K562 (cell line): Measurements from ENCODE around the gene LMBR1. TPM values are rescaled to one million over a fixed set of nuclear protein-coding genes. Genes with fewer than 3 reads are reported as not detected.

ENCODE experiments used
- ATF6 ChIP-seq: sonication (generic); formaldehyde crosslinking; IDR thresholded peaks from 2 replicates; pipeline ENCODE4 v1.4.0; 2020; ENCODE audit warnings: mild to moderate bottlenecking, missing genetic modification reagents
- CAMTA2 ChIP-seq: fragments of 250-450 bp; sonication (Bioruptor Pico); conservative IDR thresholded peaks from 2 replicates; pipeline ENCODE4 v1.5.1; 2022
- CBX3 ChIP-seq, 2 experiments: IDR thresholded peaks; 1 replicate in 1 of 2; 2 replicates in 1 of 2; pipeline ENCODE4 v1.6.1; 2012; ENCODE audit warnings: inconsistent platforms in 2 of 2, low read length in 2 of 2, borderline replicate concordance in 1 of 2, control low read depth in 1 of 2
- CCAR2 ChIP-seq: fragments of 200-400 bp; formaldehyde crosslinking; IDR thresholded peaks from 2 replicates; pipeline ENCODE4 v1.6.1; 2017; ENCODE audit warnings: mild to moderate bottlenecking, low read depth, low read length
- ELK3 ChIP-seq: fragments of 450-650 bp; formaldehyde crosslinking; IDR thresholded peaks from 2 replicates; pipeline ENCODE4 v1.4.0; 2020; ENCODE audit warnings: mild to moderate bottlenecking
- GABPB2 ChIP-seq: fragments of 250-450 bp; sonication (Bioruptor Pico); conservative IDR thresholded peaks from 2 replicates; pipeline ENCODE4 v1.5.1; 2021; ENCODE audit warnings: mild to moderate bottlenecking
- MAFF ChIP-seq: IDR thresholded peaks from 2 replicates; pipeline ENCODE4 v1.6.1; 2012; ENCODE audit warnings: low read length, improper control_type of control experiment
- RBM22 ChIP-seq: fragments of 200-400 bp; formaldehyde crosslinking; IDR thresholded peaks from 2 replicates; pipeline ENCODE4 v1.6.1; 2018; ENCODE audit warnings: low read length, low read depth; ENCODE audit not compliant: poor library complexity, severe bottlenecking
- SMC3 ChIP-seq: conservative IDR thresholded peaks from 2 replicates; pipeline ENCODE4 v1.6.1; 2011; ENCODE audit warnings: low read depth, low read length, improper control_type of control experiment; ENCODE audit not compliant: insufficient read depth
- STAT5A ChIP-seq: IDR thresholded peaks from 2 replicates; pipeline ENCODE4 v1.6.1; 2012; ENCODE audit warnings: low read length, inconsistent platforms, borderline replicate concordance
- TEAD1 ChIP-seq, 2 experiments: fragments of 450-650 bp in 1 of 2; sonication (generic) in 1 of 2; formaldehyde crosslinking; IDR thresholded peaks; 2 replicates each; pipeline versions ENCODE4 v1.4.0 to v1.8.0; 2020 to 2022; ENCODE audit warnings: mild to moderate bottlenecking in 2 of 2, missing genetic modification reagents in 1 of 2
- ZBTB40 ChIP-seq, 2 experiments: fragments of 450-650 bp in 1 of 2; sonication (generic) in 1 of 2; formaldehyde crosslinking in 1 of 2; IDR thresholded peaks; 2 replicates each; pipeline versions ENCODE4 v1.7.1 to v1.9.0; 2016 to 2022; ENCODE audit warnings: inconsistent platforms in 1 of 2, mild to moderate bottlenecking in 1 of 2, missing genetic modification reagents in 1 of 2
- ZFP30 ChIP-seq: fragments of 250-450 bp; sonication (Bioruptor Pico); IDR thresholded peaks from 2 replicates; pipeline ENCODE4 v1.8.0; 2022; ENCODE audit warnings: moderate library complexity, mild to moderate bottlenecking, inconsistent platforms, borderline replicate concordance
- ZNF174 ChIP-seq: fragments of 250-450 bp; sonication (Bioruptor Pico); IDR thresholded peaks from 2 replicates; pipeline ENCODE4 v1.4.0; 2020; ENCODE audit warnings: mild to moderate bottlenecking
- ZNF561 ChIP-seq: fragments of 450-650 bp; formaldehyde crosslinking; conservative IDR thresholded peaks from 2 replicates; pipeline ENCODE4 v1.4.0; 2020; ENCODE audit warnings: mild to moderate bottlenecking, moderate library complexity
- polyA plus RNA-seq, 8 experiments: library from polyadenylated mRNA; depleted of rRNA in 4 of 8; stranded (reverse) in 5 of 8; unstranded in 3 of 8; fragments of >200 nt; fragmentation: Nextera tagmentation in 2 of 8; fragmentation: Illumina TruSeq in 1 of 8; extraction: Ambion mirVana in 2 of 8; extraction: Trizol in 1 of 8; gene quantifications; 2 replicates each; pipeline versions ENCODE4 v1.2.1 to v1.2.3, GENCODE V29; 2011 to 2014; ENCODE audit warnings: inconsistent platforms in 1 of 8, missing spikeins in 1 of 8
- total RNA-seq, 7 experiments: library from RNA; depleted of rRNA in 6 of 7; stranded (reverse); fragments of >200 nt in 6 of 7; fragmentation: Illumina TruSeq in 2 of 7; extraction: Trizol in 2 of 7; gene quantifications; 2 replicates each; pipeline versions ENCODE4 v1.2.1 to v1.2.3, GENCODE V29; 2011 to 2021; ENCODE audit warnings: low replicate concordance in 1 of 7

Gene LMBR1
- total and polyA plus RNA-seq, 9 of the 15 experiments (the other 6 are each of a cell fraction or from before 2014, with no cell fraction given) = 7.7 to 90.0 (median 59.9) TPM

GRCh38 chr7:156640257-156640948, 252.6 kb downstream of the LMBR1 start, which contains the start of gene RNF32 (continued):
- no peak for TF ChIP-seq ELK3 (CRISPR knock-in tag)
- no peak for TF ChIP-seq ZFP30
- TF ChIP-seq CBX3 (IDR thresholded peaks at IDR 0.05; ENCODE audit: borderline replicate concordance in 1 of 2, low read length in 2 of 2) = peak in 1 of 2 experiments; percentile 67; a peak in 1 of 3 replicates
- TF ChIP-seq STAT5A = no peak
- TF ChIP-seq RBM22 = peak; percentile 77
- 0 out of 2 replicates have a peak, but pooled peaks have one; percentile 26 for TF ChIP-seq SMC3
- TF ChIP-seq ZNF174 (CRISPR knock-in tag) = no peak
- 0 out of 2 replicates have a peak, but pooled peaks have one; percentile 41 for TF ChIP-seq CAMTA2 (CRISPR knock-in tag)
- no peak for TF ChIP-seq GABPB2 (CRISPR knock-in tag)
- TF ChIP-seq MAFF = no peak
- 0 out of 2 replicates have a peak, but pooled peaks have one; percentile 55 for TF ChIP-seq ZNF561 (CRISPR knock-in tag)
- TF ChIP-seq ZBTB40 (IDR thresholded peaks at IDR 0.05) = peak; percentile 80
- no peak for TF ChIP-seq ZBTB40 (CRISPR knock-in tag; IDR thresholded peaks at IDR 0.05)
- TF ChIP-seq CCAR2 = no peak
- peak; percentile 73 to 92; a peak in 3 of 4 replicates for TF ChIP-seq TEAD1 (CRISPR knock-in tag; IDR thresholded peaks at IDR 0.05)
- peak; percentile 98 for TF ChIP-seq ATF6
